ENCODE results near the gene MRPL38. TPM values are rescaled to one million over a fixed set of nuclear protein-coding genes. Genes with fewer than 3 reads are reported as not detected.

MRPL38 gene
- total RNA-seq, 1 experiment from 2014 or later: 92.3 TPM

DNA sequence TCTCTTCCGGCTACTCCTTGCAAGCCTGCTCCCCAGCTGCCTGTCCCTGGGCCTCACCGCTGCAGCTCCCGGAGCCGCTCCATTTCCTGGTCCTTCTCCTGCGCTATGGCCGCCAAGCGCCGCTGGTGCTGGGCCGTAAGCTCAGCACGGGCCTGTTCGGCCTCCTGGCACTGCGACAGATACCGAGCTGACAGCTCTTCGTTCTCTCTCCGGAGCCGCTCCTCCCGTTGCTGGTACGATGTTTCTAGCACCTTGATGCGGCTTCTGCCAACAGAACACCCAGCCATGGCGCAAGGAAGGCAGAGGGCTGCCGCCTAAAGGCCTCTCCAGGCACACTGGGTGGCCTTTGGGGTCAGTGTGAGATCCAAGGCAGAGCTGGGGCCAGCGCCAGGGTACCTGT lies 14.9 kb upstream of the MRPL38 start:
- no peak for DNase-seq (ENCODE audit: low spot score)

DNA sequence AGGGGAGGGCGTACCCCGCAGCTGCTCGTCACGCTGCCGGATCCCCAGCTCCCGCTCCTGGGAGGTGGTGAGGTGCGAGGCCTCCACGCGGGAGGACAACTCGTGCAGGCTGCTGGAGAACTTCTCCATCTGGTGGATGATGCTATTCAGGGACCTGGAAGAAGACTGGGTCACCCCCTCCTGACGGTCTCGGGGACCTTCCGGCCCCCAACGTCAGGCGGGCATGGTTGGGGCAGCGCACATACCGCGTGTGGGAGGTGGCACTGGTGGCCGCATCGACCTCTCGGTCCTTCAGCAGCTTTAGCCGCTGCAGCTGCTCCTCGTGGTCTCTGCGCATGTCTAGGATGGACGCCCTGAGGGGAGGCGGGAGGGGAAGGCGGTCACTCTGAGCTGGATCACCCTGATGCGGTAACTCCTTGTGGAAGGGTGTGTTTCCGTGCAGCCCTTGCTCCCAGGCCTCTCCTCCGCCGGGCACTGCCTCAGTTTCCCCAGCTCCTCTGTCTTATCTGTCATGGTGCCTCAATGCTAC lies 13.3 kb upstream of the MRPL38 start:
- no peak for DNase-seq (ENCODE audit: low spot score)

DNA sequence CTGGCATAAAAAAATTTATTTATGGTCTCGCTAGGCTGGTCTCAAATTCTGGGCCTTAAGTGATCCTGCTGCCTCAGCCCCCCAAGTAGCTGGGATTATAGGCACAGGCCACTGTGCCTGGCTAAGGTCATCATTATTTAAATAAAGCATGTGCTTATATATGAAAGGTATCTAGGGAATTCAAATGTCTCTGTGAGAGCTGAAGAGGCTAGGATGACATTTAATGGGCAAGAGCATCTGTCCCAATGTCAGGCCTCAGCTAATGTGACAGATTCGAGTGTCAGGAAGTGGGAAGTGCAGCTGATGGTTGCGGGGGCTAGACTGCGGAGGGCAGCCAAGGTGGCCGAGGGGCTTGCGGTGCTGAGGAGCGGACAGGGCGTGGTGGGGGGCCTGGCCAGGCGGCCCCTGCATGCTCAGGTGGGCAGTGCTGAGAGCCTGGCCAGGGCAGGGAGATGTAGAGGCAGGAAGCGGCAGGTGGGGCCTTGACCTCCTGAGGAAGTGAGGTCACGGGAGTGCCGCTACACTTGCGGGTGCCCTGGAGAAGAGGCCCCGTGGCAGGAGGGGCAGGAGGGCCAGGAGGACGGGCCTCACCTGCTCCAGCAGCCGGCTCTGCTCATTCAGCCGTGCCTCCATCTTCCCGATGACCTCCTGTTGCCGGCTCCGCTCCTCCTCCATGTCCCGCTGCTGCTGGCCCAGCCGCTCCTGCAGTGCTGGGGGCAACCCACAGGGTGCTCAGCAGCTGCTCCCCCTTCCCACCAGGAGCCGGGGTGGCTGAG lies 12.6 kb upstream of the MRPL38 start:
- DNase-seq (ENCODE audit: low spot score): no peak

DNA sequence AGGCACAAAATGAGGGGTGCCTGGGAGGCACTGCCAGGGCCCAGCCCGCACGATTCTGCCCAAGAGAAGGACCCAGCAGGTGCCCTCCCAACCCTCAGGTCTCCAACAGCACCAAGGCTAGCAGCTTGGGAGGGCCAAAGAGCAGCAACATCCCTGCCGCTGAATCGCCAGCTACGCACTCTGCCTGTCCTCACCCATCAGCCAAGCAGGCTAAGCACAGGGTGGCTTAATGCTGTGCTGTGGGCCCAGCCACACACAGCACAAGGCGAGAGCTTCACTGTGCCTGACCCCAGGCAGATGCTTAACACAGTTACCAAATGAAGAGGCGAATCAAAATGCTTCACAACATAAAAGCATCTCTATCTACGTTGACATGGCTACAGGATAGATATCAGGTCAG lies 10.6 kb upstream of the MRPL38 start:
- DNase-seq (ENCODE audit: low spot score): no peak

DNA sequence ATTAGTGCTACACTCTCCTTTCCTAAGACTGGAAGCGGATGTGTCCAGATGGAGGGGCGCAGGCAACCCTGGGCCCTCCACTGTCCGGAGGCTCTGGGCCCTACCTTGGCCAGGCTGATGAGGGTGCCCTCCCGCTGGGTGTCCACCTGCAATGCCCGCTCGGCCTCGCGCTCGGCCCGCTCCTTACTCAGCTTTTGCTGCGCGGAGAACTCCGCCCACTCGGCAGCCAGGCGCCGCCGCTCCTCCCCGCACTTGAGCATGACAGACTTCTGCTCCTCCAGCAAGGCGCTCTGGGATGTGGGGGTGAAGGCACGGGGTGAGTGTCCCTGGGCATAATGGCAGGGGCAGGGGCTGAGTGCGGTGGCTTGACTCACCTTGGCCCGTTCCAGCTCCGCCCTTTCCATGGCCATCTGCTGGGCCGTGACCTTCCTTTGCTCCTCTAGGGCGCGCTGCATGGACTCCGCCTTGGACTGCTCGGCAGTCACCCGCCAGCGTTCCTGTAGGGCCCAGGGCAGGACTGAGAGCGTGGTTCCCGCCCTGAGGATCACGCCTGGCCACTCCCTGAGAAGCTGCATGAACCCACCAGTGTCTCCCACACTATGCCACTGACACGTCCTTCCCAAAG lies 10.1 kb upstream of the MRPL38 start:
- no peak for DNase-seq (ENCODE audit: low spot score)

DNA sequence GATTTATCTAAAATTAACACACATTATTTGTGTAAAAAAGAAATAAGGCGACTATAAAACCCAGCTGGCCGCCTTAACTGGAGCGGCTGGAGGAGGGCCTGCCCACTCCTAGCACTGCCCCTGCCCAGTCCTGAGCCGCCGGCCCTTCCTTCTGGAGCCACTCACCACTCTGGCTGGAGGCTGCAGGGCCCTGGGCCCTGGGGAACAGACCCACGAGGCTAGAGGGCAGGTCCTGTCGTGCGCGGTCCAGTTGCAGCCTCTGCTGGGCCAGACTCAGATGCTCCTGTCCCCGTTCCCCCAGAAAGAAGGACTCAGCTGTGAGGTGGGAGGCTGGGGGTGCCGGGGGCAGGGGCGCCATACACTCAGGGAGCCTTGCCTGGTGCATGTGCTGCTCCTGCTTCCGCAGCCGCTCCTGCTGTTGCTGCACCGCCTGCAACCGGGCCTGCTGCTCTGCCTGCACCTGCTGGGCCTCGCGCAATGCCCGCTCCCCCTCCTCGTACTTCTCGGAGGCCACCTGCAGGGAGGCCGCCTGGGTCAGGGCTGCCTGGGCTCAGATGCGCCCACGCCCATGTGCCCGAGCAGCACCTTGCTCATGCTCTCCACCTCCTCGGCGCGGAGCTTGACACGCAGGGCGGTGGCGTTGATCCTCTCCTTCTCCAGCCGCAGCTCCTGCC lies 9.0 kb upstream of the MRPL38 start:
- no peak for DNase-seq (ENCODE audit: low spot score)

DNA sequence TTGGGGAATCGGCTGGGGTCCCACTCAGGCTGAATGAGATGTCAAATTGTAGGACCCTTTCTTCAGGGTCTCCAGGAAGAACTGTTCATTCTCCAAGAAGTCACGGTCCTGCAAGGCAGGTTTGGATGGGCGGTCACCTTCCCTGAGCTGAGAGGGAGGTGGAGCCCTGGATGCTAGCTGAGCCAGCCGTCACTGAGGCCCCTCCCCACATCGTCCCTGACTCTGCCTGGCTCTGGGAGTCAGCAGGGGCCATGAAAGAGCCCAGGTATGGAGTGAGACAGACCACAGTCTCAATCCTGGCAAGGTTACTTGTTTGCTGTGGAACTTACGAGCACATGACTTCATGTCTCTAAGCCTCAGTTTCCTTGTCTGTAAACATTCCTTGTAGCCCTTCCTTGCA lies 6.0 kb upstream of the MRPL38 start:
- DNase-seq (ENCODE audit: low spot score): no peak

DNA sequence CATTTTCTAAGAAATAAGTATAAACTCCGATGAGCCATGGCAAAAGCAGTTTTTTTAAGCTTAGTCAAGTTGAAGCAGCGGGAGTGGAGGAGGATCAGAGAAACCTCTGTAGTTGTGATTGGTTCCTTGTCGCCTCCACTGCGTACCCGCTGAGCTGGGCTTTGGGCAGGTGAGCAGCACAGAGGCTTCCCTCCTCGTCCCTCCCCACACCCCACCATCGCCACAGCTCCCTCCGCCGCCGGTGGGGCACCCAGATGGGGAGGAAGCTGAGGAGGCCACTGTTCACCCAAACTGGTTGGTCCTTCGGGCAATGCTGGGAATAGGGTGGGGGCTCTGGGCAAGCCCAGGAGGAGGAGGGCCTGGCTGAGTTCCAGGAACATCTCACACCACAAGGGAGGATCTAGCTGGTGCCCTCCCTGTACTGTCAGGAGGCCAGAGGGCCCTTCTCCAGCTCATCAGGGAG lies 5.2 kb upstream of the MRPL38 start:
- peak; percentile 41 for DNase-seq (ENCODE audit: low spot score)

DNA sequence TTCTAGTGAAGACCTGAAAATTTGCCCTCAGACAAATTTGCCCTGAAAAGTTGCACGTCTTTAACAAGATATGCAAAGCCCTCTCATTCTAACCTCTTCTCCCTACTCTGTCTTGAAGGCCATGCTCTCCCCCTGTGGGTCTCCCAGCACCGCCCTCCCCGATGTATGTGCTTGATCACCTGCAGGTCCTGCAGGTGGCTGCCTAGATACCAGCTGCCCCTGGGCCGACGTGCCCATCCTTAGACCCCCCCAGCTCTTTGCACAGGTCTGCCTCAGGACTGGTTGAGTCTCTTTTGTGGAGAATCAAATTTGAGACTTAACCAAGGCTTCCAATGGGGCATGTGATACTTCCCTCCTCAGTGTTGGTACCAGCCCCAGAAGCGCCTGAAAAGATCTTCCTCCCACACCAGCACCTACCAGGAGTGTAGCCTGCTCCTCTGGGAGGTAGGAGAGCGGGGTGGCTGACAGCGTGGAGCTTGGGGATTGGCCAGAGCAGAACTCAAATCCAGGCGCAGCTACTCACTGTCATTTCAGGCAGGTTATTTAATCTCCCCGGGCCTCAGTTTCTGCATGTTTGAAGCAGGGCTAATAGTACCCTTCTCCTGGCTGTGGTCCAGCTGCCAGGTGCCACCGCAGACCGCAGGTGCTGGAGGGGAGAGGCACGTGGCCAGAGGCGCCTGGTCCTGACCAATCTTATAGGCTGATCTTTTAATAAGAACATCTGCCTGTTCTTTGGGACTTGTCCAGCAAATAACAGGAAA lies 4.5 kb upstream of the MRPL38 start:
- DNase-seq (ENCODE audit: low spot score): peak; percentile 63

DNA sequence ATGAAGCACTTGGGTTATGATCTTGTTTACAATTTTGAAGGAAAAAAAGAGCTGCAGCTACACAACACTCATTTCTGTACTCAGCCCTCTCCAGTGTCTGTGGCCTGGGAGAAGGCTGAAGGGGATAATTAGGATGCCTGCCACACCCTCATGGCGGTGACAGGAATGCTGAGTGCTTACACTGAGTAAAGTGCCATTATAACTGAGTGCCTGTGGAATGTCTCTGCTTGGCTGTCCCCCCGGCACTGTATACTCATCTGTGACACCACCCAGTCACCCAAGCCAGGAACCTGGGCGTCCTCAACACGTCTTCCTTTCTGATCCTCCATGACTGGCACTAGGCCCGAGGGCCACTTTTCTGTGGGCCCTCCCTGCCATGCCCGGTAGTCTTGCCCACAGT lies 3.5 kb upstream of the MRPL38 start:
- DNase-seq (ENCODE audit: low spot score): no peak

DNA sequence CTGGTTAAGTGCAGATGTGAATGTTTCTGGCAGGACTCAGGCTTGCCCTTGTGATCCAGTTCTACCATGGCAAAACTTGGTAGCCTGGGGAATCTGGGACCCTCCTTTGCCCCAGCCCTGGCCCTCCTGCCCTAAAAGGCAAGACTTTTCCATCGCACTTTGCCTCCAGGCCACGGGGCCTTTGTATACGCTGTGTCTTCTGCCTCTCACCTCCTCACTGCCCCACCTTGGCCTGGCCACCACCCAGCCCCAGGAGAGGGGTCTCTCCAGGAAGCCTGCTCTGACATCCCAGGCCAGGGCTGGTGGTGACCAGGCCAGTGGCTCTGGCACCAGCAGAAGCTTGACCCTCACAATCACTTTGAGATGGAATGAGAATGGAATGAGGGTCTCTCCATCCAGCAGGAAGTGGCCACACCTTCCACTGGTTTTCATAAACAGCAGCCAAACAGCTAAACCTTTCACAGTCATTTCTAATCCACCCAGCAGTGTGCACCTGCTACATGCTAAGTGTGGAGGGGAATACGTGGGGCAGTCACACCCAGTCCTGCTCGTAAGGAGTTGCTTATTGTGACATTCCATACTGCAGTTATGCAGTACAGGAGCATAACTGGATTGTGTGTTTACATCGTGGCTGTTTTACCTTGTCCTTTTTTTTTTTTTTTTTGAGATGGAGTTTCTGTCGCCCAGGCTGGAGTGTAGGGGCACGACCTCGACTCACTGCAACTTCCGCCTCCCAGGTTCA lies 1.6 kb upstream of the MRPL38 start:
- no peak for DNase-seq (ENCODE audit: low spot score)

DNA sequence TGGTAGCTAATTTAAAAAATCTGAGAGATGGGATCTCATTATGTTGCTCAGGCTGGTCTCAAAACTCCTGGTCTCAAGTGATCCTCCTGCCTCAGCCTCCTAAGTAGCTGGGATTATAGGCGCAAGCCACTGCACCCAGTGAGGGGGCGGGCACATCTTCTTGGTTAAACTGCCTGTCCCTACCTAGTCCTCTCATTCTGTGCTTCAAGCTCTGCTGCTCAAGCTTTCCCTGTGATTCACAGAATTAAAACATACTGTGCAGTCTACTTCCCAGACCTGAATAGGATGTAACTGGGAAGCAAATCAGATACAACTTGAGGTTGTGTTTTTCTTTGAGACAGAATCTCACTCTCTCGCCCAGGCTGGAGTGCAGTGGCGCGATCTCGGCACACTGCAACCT lies 2.3 kb downstream of the MRPL38 start:
- no peak for DNase-seq (ENCODE audit: low spot score)

DNA sequence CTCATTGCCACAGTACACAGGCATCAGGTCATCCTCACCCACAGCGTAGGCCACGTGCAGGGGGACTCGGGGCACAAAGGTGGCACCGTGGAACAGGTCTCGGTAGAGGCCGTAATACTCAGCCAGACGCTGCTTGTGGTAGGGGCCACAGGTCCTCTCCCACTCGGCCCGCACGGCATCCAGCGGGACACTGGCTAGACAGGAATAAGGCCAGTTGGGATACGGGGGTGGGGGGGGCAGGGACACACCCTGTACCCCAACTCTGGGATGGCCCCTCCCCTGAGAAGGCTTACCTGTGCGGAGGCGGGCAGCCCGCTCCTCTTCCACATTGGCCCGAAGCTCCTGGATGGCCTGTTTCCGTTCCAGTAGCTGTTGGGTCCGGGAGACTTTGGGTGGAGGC lies 3.0 kb downstream of the MRPL38 start:
- no peak for DNase-seq (ENCODE audit: low spot score)

DNA sequence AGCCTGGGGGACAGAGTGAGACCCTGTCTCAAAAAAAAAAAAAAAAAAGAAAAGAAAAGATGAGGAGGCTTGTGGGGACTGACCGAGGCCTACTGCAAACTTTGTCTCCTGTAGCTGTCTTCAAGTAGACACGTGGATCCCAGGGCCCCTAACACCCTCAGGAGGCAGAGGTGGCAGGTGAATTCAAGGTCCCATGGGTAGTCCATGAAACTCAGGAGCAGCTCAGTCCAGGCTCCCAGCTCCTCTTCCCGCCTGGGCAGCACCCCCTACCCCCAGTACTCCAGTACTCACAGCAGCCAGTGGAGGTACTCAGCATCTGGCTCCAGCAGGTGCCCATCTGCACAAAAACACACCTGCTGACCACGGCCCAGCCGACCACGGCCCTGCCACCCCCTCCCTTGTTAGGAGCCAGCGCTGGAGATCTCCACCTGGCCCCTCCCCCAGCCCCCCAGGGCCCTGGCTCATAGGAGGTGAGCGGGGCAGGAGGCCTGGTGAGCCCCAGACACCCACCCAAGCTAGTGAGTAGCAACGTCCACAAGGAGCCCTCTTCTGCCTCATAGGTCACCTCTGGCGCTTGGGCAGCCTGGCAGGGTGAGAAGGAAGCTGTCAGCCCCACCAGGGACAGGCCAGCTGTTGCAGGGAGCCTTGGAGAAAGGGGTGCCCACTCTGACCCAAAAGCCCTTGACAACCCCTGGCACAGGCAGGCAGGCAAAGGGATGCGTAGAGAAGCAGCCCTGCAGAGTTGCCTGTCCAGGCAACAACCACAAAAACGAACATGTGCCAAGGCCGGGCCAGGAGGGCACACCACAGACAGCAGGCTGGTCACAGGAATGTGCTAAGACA lies 3.8 kb downstream of the MRPL38 start:
- no peak for DNase-seq (ENCODE audit: low spot score)

DNA sequence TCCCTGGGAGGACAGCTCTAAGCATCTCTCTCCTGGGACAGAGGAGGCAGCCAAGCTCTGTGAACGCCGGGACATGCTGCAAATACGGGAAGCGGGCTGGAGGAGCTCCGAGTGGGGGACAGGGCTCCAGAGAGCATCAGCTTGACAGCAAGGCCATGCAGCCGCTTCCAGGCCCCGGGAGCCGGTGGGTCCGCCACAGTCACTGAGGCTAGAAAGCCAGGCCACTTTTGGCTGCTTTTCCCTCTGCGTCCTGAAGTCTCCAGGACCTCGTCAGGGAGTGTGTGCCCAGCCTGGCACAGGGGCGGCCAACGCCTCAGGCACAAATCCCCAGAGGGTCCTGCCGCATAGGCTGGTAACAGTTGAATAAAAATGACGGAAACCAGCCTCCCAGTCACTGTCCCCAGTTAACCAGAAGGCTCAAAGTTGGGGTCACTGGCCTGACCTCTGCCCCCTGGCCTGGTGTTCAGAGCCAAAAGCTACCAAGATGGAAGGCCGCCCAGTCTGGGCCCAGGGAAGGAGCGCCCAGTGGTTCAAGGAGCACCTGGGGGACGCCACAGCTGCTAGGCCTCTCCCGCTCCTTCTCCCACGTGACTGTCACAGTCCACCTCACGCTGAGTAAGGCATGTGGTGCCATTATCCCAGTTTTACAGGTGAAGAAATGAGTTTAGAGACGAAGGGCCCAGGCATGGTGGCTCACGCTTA lies 4.8 kb downstream of the MRPL38 start:
- no peak for DNase-seq (ENCODE audit: low spot score)

DNA sequence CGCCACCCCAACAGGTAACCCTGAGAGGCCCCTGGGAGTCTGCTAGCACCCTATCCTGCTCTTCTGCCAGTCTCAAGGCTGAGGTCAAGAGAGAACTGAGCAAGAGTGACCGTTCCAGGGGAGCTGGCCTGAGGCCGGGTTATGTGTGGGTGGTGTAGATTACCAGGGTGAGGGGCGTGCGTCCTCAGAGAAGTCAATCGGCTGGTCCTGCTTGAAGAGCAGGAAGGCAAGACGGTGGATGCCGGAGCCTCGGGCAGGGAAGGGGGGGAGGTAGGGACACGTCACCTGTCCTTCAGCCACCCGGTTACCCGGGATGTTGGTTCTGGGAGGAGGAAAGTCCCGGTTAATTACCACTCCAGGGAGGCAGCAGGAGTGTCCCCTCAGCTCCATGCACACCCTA lies 5.3 kb downstream of the MRPL38 start:
- no peak for DNase-seq (ENCODE audit: low spot score)

DNA sequence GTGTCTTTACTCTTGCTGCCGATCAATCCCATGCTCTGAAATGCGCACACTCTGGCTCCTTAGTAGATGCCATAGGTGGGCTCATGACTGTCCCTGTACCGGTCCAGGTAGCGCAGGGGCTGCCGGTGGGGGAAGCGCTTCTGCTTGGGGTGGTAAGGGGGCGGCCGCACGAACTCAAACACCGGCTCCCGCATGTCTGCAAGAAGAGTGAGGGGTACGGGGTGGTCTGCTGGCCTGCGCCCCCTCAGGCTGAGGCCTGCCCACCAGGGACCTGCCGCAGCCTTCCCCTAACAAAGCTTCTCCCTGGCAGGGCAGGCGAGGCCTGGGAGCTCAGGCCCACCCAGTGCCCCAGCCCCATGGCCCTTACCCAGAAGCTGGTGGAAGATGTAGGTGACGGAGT lies 5.9 kb downstream of the MRPL38 start:
- DNase-seq (ENCODE audit: low spot score): no peak

DNA sequence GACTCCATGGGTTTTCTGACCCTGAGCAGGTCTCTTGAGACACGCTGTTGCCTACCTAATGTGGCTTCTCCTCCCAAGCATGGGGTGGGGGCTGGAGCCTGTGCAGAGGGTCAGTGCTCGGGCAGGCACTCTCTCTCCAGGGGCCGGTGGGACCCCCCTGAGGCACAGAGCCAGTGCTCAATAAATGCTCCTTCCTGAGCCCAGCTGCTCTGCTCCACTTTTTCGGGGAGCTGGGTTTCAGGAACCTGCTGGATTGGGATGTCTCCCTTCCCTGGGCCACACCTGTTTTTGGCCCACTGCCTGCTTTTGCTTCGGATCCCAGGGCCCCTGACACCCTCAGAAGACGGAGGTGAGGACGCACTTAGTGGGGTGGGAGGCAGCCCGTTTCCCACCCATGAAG lies 6.6 kb downstream of the MRPL38 start:
- no peak for DNase-seq (ENCODE audit: low spot score)

DNA sequence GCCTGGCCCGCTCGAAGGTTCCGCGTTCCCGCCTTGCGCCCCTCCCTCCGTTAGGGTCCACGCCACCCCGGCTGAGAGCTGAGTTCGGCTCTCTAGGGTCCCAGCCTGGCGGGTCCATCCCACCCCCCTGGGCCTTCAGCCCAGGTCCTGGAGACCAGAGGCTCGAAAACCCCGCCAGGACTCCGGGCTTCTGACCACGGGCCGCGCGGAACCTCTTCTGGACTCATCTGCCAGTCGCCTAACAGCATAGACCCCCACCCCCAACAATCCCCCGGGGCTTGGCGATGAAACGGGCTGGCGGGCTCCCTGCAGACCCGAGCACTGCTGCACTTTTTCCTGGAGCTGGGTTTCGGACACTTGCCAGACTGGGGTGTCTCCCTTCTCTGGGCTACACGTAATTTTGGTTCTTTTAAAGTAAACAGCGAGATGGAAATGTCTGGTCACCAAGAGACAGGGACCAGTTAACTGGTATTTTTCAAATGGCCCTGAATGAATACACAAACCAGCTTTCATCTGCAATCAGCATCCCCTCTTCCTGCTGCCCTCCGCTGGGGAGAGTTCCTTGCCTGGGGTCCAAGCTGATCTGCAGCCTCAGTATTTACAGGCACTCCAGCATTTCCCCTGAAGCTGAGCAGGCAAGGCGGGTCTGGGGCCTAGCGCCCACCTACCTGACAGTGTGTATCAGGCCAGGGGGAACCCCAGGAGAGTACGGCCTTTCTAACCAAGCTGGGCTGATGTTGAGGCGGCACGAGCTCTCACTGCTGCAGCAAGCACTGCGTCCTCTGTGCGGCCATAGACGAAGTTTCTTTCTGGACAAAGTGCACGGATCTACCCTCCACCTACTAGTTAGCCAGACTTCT lies 7.3 kb downstream of the MRPL38 start:
- DNase-seq (ENCODE audit: low spot score): no peak
